NCI-H1048 (cell line): Measurements from ENCODE around the gene LSS.

Source experiments
- DNase-seq: peaks from one replicate; lab custom pipeline; 2025; lab: John Stamatoyannopoulos, UW

The LSS gene

DNA sequence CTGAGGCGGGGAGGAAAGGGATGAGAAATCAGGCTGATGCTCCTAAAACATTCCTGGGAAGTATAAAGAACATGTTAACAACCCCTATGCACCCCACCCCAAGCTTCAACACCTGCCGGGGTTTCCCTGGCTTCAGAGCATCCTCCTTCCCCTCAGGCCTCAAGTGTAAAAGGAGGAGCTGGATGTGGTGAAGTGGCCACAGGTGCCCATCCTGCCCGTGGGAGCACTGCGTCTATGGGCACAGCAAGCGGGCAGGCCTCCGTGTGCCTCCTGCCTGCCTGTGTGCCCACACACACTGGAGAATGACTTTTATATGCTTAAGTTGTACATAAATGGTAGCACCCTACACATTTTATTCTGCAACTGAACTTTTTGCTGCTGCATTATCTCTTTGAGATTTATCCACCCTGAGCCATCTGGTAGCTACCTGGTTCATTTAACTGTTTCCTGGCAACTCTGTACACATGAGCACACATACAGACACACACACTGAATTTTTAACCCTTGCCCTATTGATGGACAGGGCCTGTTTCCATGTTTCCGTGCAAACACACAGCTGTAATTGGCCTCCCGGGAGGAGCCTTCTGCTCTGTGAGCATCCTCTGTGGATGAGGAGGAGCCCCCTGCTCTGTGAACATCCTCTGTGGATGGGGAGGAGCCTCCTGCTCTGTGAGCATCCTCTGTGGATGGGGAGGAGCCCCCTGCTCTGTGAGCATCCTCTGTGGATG, 59.8 kb downstream of the LSS start:
- no peak for DNase-seq

DNA sequence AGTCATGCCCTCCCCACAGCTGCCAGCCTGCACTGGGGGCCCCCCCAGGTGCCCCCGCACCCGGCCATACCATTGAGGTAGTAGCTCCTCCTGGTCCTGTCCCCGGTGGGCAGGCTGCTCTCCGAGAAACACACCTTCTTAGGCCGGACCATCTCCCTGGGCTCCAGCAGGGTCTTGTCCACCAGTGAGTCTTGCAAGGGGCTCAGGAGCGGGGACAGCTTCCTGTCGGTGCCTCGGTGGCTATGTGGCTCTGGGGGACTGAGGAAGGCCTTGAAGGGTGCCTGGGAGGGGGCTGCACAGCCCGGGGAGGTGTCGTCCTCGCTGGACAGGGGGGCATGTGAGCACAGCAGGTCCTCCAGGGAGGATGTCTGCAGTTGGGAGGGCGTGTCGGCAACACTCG, 60.3 kb downstream of the LSS start:
- DNase-seq, result no peak

DNA sequence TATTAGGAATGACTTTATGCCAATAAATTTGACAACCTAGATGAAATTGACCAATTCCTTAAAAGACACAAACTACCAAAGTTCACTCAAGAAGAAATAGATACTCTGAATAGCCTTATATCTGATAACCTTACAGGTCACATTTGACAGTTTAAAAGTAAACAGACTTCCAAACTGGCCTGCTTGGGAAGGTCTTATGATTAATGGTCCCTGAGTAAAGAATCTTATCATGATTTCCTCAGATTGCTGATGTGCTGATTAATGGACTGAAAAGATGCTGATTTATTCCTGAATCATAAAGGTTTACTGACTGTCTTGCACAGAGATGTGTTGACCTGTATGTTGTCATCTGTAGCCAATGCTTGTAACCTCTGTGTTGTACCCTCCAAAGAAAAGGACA, 63.5 kb downstream of the LSS start:
- no peak for DNase-seq

DNA sequence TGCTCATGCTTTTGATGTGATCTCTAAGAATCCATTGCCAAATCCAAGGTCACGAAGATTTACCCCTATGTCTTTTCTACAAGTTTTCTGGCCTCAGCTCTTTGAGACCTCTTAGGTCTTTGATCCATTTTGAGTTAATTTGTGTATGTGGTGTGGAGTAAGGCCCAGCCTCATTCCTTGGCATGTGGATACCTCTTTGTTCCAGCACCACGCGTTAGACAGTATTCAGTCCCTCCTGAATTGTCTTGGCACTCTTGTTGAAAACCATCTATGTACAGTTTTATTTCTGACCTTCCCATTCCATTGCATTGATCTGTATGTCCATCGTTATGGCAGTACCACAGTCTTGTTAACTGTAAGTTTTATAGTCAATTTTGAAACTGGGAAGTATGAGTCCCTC, 65.2 kb downstream of the LSS start:
- no peak for DNase-seq

DNA sequence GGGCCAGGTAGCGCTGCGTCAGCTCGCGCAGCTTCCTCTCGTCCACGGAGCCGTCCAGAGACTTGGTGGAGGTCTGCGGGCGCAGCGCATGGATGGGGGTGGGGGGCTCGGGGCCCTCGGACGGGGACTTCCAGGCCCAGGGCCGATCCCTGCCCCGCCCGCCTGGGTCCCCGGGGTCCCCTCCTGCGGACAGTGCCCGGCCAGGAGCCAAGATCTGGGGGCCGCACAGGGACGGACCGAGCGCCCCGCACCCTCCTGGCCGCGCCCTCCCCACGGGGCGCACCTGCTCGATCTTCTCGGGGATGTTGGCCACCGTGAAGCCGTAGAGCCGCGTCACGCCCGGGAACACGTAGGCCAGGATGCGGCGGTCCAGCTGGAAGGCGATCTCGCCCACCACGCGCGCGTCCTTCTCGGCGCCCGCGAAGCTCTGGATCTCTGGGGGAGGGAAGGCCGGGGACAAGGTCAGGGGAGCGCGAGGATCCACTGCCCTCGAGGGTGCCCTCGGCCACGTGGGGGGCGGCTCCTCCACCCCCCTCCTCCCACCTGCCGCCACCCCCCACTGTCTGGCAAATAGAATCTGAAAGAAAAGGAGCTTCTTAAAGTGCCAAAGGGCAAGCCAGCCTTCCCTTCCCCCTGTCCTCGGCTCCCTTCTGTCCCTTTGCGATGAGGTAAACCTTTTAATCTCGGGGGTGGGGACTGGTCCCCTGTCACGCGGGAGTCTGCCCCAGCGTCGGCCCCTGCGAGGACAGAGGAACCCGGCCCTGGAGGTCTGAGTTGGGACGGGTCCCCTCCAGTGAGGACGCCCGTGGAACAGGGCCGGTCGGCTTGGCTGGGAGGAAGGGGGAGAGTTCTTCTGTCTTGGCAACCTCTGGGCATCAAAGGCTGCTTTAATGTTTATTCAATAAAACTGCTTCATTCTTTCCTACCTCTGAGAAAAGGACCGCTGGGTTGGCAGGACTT, 66.7 kb downstream of the LSS start:
- no peak for DNase-seq

DNA sequence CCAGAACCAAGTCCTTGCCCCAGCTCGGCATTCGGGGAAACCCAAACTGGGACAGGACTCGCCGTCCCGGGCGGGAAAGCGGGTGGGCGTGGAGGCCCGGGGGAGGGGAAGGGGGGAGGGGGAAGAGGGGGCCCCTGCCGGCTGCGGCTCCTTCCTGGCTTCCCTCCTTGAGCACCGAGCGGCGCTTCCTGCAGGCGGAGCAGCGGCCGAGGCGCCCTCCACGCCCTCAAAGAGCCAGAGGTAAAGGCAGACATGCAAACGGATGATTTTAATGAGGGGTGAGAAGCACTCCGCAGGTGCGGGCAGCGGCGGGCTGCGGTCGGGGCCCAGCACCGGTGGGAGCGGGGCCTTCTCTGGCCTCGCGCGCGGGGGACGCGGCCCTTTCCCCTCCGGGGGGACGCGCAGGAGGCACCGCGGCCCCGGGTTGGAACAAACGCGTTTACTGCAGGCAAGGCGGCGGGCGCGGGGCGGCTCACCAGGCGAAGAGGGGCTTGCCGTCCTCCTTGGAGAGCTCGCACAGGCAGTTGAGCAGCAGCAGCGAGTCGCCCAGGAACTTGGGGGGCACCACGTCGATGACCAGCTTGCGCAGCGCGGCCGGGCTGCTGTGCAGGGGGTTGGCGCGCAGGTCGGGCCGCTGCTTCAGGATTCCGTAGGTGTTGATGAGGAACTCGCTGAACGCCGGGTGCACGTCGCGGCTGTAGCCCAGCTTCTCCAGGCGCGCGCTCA, 67.5 kb downstream of the LSS start:
- DNase-seq, result no peak

DNA sequence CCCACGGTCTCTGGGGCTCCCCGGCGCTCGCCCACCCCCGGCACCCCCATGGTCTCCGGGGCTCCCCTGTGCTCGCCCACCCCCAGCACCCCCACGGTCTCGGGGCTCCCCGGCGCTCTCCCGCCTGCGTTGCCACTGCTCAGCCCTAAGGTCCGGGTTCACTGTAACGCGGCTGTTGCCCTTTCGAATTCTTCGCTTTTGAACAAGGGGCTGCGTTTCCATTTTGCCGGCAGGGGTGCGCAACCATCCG, 68.0 kb downstream of the LSS start:
- DNase-seq, result no peak

DNA sequence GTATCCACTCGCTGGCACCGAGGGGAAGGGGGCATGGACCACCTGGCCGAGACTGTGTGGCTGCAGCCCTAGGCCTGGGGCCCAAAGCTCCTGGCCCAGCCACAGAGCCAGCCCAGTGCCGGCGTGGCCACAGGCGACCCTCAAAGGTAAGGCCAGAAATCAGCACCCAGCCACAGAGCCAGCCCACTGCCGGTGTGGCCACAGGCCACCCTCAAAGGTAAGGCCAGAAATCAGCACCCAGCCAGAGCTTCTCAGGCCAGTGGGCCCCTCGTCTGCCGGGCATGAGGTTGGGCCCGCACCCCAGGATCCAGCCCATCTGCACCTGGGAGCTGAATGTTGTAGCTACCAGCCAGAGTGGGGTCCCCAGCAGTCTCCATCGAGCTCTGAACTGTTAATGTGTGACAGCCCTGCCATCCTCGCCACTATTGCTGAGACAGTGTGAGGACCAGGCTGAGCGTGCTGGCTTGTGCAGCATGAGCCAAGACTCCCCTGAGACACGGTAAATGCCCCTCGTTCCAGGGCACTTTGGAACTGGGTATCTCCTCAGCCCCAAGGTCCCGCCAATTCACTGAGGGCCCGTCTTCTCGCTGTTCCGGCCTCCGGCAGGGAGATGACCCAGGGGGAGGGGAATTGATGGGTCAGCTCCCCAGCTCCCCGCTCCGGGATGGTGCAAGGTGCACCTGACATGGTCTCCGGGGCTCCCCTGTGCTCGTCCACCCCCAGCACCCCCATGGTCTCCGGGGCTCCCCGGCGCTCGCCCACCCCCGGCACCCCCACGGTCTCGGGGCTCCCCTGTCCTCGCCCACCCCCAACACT, 68.5 kb downstream of the LSS start:
- no peak for DNase-seq

DNA sequence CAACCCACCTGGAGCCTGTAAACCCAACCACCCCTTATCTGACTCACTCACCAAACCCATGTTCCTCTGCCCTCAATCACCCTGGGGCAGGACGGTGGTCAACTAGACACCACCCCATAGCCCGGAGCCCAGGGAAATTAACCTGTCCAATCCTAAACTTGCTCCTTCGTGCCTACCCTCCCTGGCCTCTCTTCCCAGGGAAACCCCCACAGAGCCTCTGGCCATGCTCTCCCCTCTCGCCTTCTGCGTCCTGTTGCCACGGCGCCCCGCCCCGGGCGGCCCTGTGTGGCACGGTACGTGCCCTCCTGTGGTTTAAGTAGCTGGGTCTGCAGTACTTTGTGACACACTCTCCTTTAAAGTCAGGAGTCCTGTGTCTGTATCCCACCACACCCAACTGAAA, 69.2 kb downstream of the LSS start:
- DNase-seq, result no peak

DNA sequence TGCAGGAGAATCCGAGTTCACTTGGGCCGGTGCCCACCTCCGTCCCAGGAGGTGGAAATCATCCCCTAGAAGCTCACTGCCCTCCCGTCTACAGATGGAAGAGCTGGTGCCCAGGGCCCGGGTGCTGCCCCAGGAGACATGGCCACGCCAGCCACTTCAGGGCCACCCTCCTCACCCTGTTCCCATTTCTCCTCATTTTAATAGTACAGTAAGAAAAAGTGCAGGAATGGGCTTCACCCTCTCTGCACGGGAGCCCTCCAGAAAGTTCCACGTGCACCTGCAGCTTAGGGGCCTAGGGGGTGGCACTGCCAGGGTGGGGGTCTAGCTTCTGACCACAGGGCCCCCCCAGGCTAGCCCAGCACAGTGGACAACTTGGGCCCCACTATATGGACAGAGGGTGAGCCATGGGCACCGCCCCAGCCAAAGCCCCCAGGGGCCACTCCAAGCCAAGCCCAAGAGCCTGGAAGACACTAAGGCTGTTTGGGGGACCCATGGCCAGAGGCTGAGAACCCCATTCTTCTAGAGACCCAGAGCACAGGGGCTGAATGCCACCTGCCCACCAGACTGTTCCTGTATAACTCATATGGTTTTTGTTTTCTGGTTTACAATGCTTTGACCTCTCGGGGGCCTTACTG, 69.8 kb downstream of the LSS start:
- no peak for DNase-seq

DNA sequence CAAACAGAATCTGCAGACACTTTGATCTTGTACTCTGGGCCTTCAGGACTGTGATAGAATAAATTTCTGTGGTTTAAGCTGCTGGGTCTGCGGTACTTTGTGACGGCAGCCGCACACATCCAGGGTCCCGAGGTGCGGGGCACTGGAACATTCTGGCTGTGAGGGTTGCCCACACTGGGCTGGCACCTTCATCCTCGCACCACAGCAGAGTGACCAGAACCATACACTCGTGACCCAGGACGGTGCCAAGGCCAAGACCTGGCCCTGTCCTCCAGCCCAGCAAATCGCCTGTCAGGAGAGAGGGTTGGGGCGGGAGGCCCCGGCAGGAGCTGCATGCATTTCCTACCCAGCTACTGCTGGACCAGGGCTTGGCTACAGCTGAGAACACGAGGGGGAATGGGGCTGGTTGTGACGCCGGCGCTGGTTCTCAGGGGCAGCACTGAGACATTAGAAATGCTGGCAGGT, 70.6 kb downstream of the LSS start:
- no peak for DNase-seq

DNA sequence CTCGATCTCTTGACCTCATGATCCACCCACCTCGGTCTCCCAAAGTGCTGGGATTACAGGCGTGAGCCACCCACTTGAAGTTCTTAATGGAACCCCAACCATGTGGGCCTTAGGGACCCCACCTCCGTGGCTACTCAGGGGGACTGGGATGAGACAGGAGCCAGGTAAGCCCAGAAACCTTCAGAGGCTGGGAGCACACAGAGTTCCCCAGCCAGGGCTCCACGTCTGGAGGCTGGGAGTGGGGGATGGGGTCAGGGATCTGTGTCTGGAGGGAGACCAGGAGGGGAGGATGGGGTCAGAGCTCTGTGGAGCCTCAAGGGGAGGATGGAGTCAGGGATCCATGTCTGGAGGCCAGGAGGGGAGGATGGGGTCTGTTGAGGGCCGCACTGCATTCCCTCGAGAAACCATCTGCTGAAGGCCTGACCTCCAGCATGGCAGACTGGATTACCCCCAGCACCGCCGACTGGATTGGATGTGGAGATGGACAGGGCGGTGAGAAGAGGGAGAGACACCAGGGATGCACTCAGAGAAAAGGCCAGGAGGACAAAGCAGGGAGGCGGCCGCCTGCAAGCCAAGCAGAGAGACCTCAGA, 71.1 kb downstream of the LSS start:
- DNase-seq, result no peak

DNA sequence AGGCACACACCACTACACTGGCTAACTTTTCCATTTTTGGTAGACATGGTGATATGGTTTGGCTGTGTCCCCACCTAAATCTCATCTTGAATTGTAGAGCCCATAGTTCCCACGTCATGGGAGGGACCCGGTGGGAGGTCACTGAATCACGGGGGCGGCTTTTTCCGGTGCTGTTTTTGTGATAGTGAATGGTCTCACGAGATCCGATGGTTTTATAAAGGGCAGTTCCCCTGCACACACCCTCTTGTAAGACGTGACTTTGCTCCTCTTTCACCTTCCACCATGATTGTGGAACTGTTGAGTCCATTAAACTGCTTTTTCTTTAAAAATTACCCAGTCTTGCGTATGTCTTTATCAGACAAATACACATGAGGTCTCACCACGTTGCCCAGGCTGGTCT, 71.9 kb downstream of the LSS start:
- DNase-seq, result no peak

DNA sequence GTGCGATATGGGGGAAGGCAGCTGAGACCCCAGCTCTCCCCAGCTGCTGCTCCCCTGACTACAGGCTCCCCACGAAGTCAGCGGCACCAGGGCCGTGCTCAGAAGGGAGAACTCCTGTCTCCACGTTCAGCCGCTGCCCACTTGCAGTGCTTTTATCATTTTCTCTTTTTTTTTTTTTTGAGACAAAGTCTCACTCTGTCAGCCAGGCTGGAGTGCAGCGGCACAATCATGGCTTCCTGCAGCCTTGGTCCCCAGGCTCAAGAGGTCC, 72.3 kb downstream of the LSS start:
- no peak for DNase-seq

DNA sequence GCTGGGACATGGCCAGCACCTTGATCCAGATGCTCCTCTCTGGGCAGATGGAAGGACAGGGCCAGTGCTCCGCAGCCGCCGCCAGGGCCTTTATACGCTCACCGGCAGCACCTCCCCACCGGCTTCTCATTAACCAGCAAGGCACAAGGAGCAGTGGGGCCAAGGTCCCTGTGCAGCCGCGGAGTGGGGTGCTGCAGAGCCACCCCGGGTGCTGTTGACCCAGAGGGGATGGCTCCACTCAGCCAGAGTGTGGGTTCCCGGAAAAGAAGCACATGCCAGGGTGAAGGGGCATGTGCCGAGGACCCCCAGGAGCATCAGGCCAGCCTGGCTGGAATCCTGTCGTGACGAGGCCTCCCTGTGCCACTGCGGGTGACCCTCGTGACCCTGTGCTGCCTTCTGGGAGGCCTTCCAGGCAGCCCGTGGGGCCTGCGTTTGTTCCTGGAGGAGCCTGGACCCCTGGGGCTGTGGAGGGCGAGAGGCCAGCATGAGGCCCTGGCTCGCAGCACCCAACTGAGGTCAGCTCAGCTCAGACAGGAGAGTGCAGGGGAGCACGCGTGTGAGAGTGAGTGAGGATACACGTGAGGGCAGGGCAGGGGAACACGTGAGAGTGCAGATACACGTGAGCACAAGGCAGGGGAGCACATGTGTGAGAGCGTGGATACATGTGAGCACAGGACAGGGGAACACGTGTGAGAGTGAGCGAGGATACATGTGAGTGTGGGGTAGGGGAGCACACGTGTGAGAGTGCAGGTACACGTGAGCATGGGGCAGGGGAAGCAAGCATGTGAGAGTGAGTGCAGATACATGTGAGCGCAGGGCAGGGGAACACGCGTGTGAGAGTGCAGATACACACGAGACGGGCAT, 72.8 kb downstream of the LSS start, which contains the start of gene FTCD:
FTCD (minus strand) TSS at position 66 of the 864 bp plus-strand sequence; CDS start at position 10, 56 bp downstream.
- no peak for DNase-seq

DNA sequence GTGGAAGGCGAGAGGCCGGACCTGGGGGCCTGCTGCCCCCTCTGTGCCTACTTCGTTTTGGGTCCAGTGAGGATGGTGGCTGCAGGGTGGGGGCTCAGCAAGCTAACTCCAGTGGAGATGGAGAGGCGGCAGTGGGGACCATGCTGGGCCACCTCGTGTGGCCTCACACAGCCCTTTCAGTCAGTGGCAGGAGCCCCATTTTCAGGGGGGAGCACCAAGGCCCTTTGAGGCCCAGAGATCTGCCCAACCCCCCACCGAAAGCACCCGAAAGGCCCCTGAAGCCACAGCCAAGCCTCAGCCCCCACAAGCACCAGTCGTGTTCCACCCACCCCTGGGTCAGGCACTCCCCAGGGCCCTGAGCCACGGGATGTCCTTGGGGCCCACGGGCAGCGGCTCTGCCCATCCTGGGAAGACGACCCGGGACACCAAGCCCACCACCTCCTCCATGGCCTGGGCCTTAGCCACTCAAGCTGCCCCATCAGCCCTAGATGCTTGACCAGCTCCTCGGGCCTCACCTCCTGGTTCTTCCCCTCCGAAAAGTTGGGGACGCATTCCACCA, 73.5 kb downstream of the LSS start:
- no peak for DNase-seq

DNA sequence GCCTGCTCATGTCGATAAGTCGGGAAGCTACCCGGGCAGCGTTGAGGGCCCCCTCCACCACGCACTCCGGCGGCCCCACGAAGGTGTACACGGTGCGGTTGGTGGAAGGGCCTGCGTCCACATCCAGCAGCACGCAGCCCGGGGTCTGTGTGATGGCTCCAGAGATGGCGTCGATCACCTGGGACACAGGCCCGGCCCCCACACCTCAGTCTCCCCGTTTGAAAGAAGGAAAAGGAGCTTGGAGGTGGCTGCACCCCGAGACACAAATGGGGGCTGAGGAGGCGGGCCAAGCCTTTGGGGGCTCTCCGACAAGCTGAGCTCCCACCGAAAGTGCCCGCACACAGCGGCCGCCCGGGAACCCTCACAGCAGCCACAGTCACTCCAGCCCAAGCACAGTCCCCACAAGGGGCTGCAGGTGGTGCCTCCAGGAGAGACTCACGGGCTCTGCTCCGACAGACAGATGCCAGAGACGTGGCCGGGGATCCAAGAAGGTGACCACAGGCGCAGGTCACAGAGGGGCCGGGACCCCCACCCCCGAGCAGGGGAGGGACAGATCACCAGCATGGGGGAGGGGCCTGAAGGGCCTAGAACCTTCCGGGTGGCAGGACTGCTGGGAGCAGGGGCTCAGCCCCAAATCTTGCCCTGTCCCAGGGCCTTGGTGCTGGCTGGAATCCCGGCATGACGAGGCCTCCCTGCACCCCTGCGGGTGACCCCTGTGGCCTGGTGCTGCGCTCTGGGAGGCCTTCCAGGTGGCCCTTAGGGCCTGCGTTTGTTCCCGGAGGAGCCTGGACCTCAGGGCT, 74.2 kb downstream of the LSS start:
- DNase-seq, result no peak

DNA sequence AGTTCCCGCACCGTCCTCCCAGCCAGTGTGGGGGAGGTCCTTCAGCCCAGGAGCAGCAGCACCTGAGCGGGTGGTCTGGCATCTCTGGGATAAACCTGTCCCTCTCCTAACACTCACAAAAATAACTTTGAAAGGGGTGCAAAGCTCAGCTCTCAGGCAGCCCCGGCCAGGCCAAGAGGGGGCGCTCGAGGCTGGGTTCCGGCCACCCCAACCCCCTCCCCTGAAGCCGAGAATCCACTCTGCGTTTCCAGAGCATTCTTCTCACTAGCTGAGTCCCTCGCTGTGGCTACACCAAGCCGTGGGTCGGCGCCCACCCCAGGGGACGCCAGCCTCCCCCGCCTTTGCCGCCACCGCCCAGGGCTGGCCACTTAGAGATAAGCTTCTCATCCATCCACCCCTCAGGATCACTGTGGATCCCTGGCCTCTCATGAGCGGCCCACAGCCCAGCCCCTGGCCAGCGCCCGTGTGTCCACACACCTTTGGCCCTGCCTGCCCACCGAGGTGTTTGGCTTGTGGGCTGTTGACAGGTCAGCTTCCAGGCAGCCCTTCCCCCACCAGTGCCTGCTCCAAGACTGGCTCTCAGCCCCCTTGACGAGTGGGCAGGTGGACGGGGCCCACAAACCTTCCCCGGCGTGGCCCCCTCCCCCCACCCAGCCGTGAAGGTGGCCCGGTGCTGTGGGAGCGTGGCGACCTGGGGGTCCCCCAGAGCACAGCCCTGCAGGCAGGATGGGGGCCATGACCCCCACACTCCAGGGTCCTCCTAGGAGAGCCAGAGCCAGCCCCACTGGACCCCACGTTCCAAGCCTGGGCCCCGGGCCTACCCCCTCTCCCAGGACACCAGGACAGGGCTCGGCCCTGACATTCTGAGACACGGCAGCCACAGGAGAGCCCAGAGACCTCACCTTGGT, 75.1 kb downstream of the LSS start:
- no peak for DNase-seq
